HEK293 (cell line): ENCODE data around the gene PYGO1.

ENCODE experiments used
- CTCF ChIP-seq: fragments of 450-650 bp; formaldehyde crosslinking; IDR thresholded peaks from 2 replicates; pipeline ENCODE4 v1.5.1; 2016; ENCODE audit warnings: missing biosample characterization, missing genetic modification characterization
- KLF9 ChIP-seq: fragments of 450-650 bp; formaldehyde crosslinking; IDR thresholded peaks from 2 replicates; pipeline ENCODE4 v1.5.1; 2016; ENCODE audit warnings: missing biosample characterization, missing genetic modification characterization, low read depth
- MYNN ChIP-seq: fragments of 450-650 bp; formaldehyde crosslinking; IDR thresholded peaks from 2 replicates; pipeline ENCODE4 v1.5.1; 2016; ENCODE audit warnings: missing biosample characterization, missing genetic modification characterization, borderline replicate concordance
- PRDM1 ChIP-seq: fragments of 450-650 bp; formaldehyde crosslinking; IDR thresholded peaks from 2 replicates; pipeline ENCODE4; 2016; ENCODE audit warnings: missing biosample characterization, missing genetic modification characterization
- ZBTB10 ChIP-seq: fragments of 450-650 bp; formaldehyde crosslinking; IDR thresholded peaks from 2 replicates; pipeline ENCODE4 v1.5.1; 2016; ENCODE audit warnings: missing biosample characterization, missing genetic modification characterization
- ZBTB26 ChIP-seq: fragments of 450-650 bp; formaldehyde crosslinking; optimal IDR thresholded peaks from 2 replicates; pipeline ENCODE3; 2016; ENCODE audit warnings: missing biosample characterization, mild to moderate bottlenecking, missing genetic modification characterization
- ZBTB7A ChIP-seq: fragments of 450-650 bp; formaldehyde crosslinking; IDR thresholded peaks from 2 replicates; pipeline ENCODE4 v1.5.1; 2016; ENCODE audit warnings: low read depth, missing biosample characterization, missing genetic modification characterization
- ZIC2 ChIP-seq: fragments of 450-650 bp; formaldehyde crosslinking; IDR thresholded peaks from 2 replicates; pipeline ENCODE4 v1.5.1; 2016; ENCODE audit warnings: missing biosample characterization, missing genetic modification characterization
- ZNF114 ChIP-seq: fragments of 450-650 bp; formaldehyde crosslinking; IDR thresholded peaks from 2 replicates; pipeline ENCODE4 v1.5.0; 2017; ENCODE audit warnings: missing biosample characterization, missing genetic modification characterization
- ZNF184 ChIP-seq: fragments of 450-650 bp; IDR thresholded peaks from 2 replicates; pipeline ENCODE4 v1.5.1; 2018; ENCODE audit warnings: missing biosample characterization, mild to moderate bottlenecking, missing genetic modification characterization
- ZNF221 ChIP-seq: fragments of 450-650 bp; formaldehyde crosslinking; IDR thresholded peaks from 2 replicates; pipeline ENCODE4 v1.5.1; 2017; ENCODE audit warnings: missing biosample characterization, missing genetic modification characterization, borderline replicate concordance
- ZNF621 ChIP-seq: fragments of 450-650 bp; formaldehyde crosslinking; IDR thresholded peaks from 2 replicates; pipeline ENCODE4 v1.5.1; 2017; ENCODE audit warnings: missing biosample characterization, missing genetic modification characterization
- ZNF639 ChIP-seq: fragments of 450-650 bp; formaldehyde crosslinking; IDR thresholded peaks from 2 replicates; pipeline ENCODE4 v1.5.1; 2016; ENCODE audit warnings: missing biosample characterization, missing genetic modification characterization
- ZNF704 ChIP-seq: fragments of 450-650 bp; formaldehyde crosslinking; IDR thresholded peaks from 2 replicates; pipeline ENCODE4 v1.5.1; 2016; ENCODE audit warnings: missing biosample characterization, missing genetic modification characterization

GRCh38 chr15:55615445-55615844 lies 27.3 kb upstream of the PYGO1 start:
- TF ChIP-seq ZBTB7A (tag by site-specific recombination) (no peak), CTCF (tag by site-specific recombination) (no peak), PRDM1 (tag by site-specific recombination) (no peak), ZNF639 (tag by site-specific recombination) (no peak), KLF9 (no peak), ZNF184 (tag by site-specific recombination) (no peak), ZIC2 (tag by site-specific recombination) (no peak), MYNN (tag by site-specific recombination) (no peak), ZBTB10 (tag by site-specific recombination) (no peak), ZNF621 (tag by site-specific recombination) (no peak), ZNF114 (tag by site-specific recombination) (no peak), ZBTB26 (no peak), ZNF704 (tag by site-specific recombination) (no peak), ZNF221 (tag by site-specific recombination) (no peak)
